K562 (cell line): ENCODE results near the gene CROCC2. TPM values are rescaled to one million over a fixed set of nuclear protein-coding genes. Genes with fewer than 3 reads are reported as not detected.

Experiments
- ATAC-seq: fragments of 200-7000 bp; cut with Tn5 transposase; 3 replicates; pipeline ENCODE4 v1.9.1; 2020; ENCODE audit warnings: moderate library complexity
- BruUV-seq: library from RNA; stranded (reverse); fragments of 400-500 nt; replicated peaks from 2 replicates; lab custom pipeline; 2021; lab: Mats Ljungman, UMichigan
- CTCF ChIA-PET: fragments of 300-600 bp; formaldehyde crosslinking; extraction: SDS; loops from one replicate; lab custom pipeline; 2021; ENCODE audit warnings: low intra/inter-chr PET ratio; lab: Yijun Ruan, JAX
- POLR2A ChIA-PET: fragments of 300-600, 350-650 bp; sonication (Branson Sonifier 250); formaldehyde crosslinking; extraction: SDS; loops from one replicate; lab custom pipeline; 2021; ENCODE audit warnings: antibody characterized with exemption, inconsistent platforms; lab: Yijun Ruan, JAX
- DNase-seq, 4 experiments: peaks; one replicate each; pipeline versions ENCODE4 v3.0.0 to v3.0.0-alpha.2; 2011 to 2018; ENCODE audit warnings: low spot score in 3 of 4, mixed read lengths in 3 of 4; ENCODE audit errors: extremely low read depth in 1 of 4
- FAIRE-seq: peaks from 2 replicates; lab custom pipeline; 2011; peaks lifted over from hg19 to GRCh38; lab: Jason Lieb, UNC
- H2AFZ ChIP-seq: 2 replicates; pipeline ENCODE4 v1.6.0; 2011; ENCODE audit warnings: low read depth, low read length, control low read depth, inconsistent platforms
- H3K27ac ChIP-seq: fragments of 200-600 bp; 3 replicates; pipeline ENCODE4 v1.8.0; 2011; ENCODE audit warnings: low read depth, mild to moderate bottlenecking, control low read depth, inconsistent platforms, low read length, moderate library complexity, mixed read lengths; ENCODE audit errors: extremely low read depth
- H3K27me3 ChIP-seq, 2 experiments: fragments of 300-600 bp in 1 of 2; 2 replicates in 1 of 2; 3 replicates in 1 of 2; pipeline versions ENCODE4 v1.6.0 to v1.8.0; 2011; ENCODE audit warnings: inconsistent platforms in 2 of 2, low read length in 2 of 2, mild to moderate bottlenecking in 1 of 2, mixed read lengths in 1 of 2, moderate library complexity in 1 of 2; ENCODE audit not compliant: control insufficient read depth in 2 of 2, insufficient read depth in 2 of 2
- H3K36me3 ChIP-seq: fragments of 300-600 bp; 3 replicates; pipeline ENCODE4 v1.8.0; 2011; ENCODE audit warnings: mild to moderate bottlenecking, low read length, inconsistent platforms; ENCODE audit not compliant: control insufficient read depth, insufficient read depth
- H3K4me1 ChIP-seq, 2 experiments: fragments of 200-600 bp in 1 of 2; replicated peaks in 1 of 2; 2 replicates in 1 of 2; 3 replicates in 1 of 2; pipeline versions ENCODE4 v1.5.1 to v1.8.0; 2011; ENCODE audit warnings: inconsistent platforms in 2 of 2, low read length in 2 of 2, mild to moderate bottlenecking in 1 of 2, mixed read lengths in 1 of 2, moderate library complexity in 1 of 2; ENCODE audit not compliant: control insufficient read depth in 2 of 2, insufficient read depth in 2 of 2
- H3K4me2 ChIP-seq: 2 replicates; pipeline ENCODE4 v1.6.1; 2011; ENCODE audit warnings: low read length, control low read depth, inconsistent platforms, mixed read lengths; ENCODE audit not compliant: insufficient read depth
- H3K4me3 ChIP-seq: fragments of 200-600 bp; sonication (generic), shearing (Covaris generic); 2 replicates; pipeline ENCODE4 v1.5.1; 2016; ENCODE audit warnings: control low read depth, inconsistent platforms
- H3K79me2 ChIP-seq: fragments of 200-600 bp; 3 replicates; pipeline ENCODE4 v1.8.0; 2011; ENCODE audit warnings: low read length, inconsistent platforms; ENCODE audit not compliant: control insufficient read depth, insufficient read depth
- H3K9ac ChIP-seq, 2 experiments: 2 replicates each; pipeline versions ENCODE4 v1.6.0 to v1.6.1; 2011; ENCODE audit warnings: low read depth in 2 of 2, low read length in 2 of 2, control low read depth in 1 of 2, inconsistent platforms in 1 of 2, mild to moderate bottlenecking in 1 of 2, mixed read lengths in 1 of 2; ENCODE audit not compliant: insufficient read depth in 1 of 2
- H3K9me1 ChIP-seq: one replicate; pipeline ENCODE4 v1.6.0; 2011; ENCODE audit warnings: inconsistent platforms, mild to moderate bottlenecking, low read length, moderate library complexity; ENCODE audit not compliant: control insufficient read depth, insufficient read depth
- H3K9me3 ChIP-seq: replicated peaks from 2 replicates; pipeline ENCODE4 v1.5.1; 2011; ENCODE audit warnings: low read depth, low read length, inconsistent platforms; ENCODE audit not compliant: control insufficient read depth, insufficient read depth
- H4K20me1 ChIP-seq: replicated peaks from 2 replicates; pipeline ENCODE4 v1.6.1; 2011; ENCODE audit warnings: low read length, inconsistent platforms, mixed read lengths; ENCODE audit not compliant: control insufficient read depth, insufficient read depth
- ADNP ChIP-seq: fragments of 200-800 bp; sonication (Bioruptor generic); IDR thresholded peaks from 2 replicates; pipeline ENCODE4 v1.6.1; 2016; ENCODE audit warnings: missing genetic modification characterization, missing compliant biosample characterization
- ATF1 ChIP-seq, 2 experiments: fragments of 450-650 bp in 1 of 2; IDR thresholded peaks; 2 replicates each; pipeline ENCODE4 v1.6.1; 2016; ENCODE audit warnings: missing compliant biosample characterization in 1 of 2, missing genetic modification characterization in 1 of 2
- CUX1 ChIP-seq: fragments of 200-800 bp; sonication (Bioruptor generic); IDR thresholded peaks from 2 replicates; pipeline ENCODE4 v1.6.1; 2016; ENCODE audit warnings: missing genetic modification characterization, missing compliant biosample characterization
- GABPB1 ChIP-seq: sonication (generic); formaldehyde crosslinking; IDR thresholded peaks from 2 replicates; pipeline ENCODE4 v1.8.0; 2022; ENCODE audit warnings: mild to moderate bottlenecking, missing genetic modification reagents
- NR2C1 ChIP-seq, 2 experiments: fragments of 450-650 bp; IDR thresholded peaks; 2 replicates each; pipeline ENCODE4 v1.6.1; 2017; ENCODE audit warnings: mild to moderate bottlenecking in 2 of 2, antibody characterized with exemption in 1 of 2, inconsistent platforms in 1 of 2, missing compliant biosample characterization in 1 of 2, missing genetic modification characterization in 1 of 2
- PCBP1 ChIP-seq: fragments of 200-400 bp; formaldehyde crosslinking; IDR thresholded peaks from 2 replicates; pipeline ENCODE4 v1.6.1; 2018; ENCODE audit warnings: mild to moderate bottlenecking, low read depth, low read length; ENCODE audit not compliant: poor library complexity, severe bottlenecking
- RFX5 ChIP-seq: IDR thresholded peaks from 2 replicates; pipeline ENCODE4 v1.6.1; 2011; ENCODE audit warnings: low read depth, mild to moderate bottlenecking, improper control_type of control experiment, low read length
- SNIP1 ChIP-seq: fragments of 450-650 bp; IDR thresholded peaks from 2 replicates; pipeline ENCODE4 v1.7.1; 2017; ENCODE audit warnings: low read depth, mild to moderate bottlenecking
- ZC3H11A ChIP-seq: IDR thresholded peaks from 2 replicates; pipeline ENCODE4 v1.6.1; 2012; ENCODE audit warnings: low read depth, low read length, improper control_type of control experiment
- ZNF41 ChIP-seq: fragments of 250-450 bp; sonication (Bioruptor Pico); conservative IDR thresholded peaks from 2 replicates; pipeline ENCODE4 v1.4.0; 2020; ENCODE audit warnings: mild to moderate bottlenecking
- ZNF512 ChIP-seq: IDR thresholded peaks from 2 replicates; pipeline ENCODE4 v1.6.1; 2016; ENCODE audit warnings: missing genetic modification characterization, missing compliant biosample characterization
- WGBS: fragments of 100-300 bp; shearing (Covaris generic); methylation state at CpG from one replicate; pipeline ENCODE4 v1.1.6; 2016; ENCODE audit warnings: low coverage, mixed read lengths; ENCODE audit not compliant: insufficient coverage; ENCODE audit errors: missing lambda C conversion rate; 5-methylcytosine and 5-hydroxymethylcytosine counted together
- in situ Hi-C: fragments of 300-500 bp; cut with MboI; formaldehyde crosslinking; loops from 4 replicates; pipeline ENCODE4 v1.15.0; 2018; ENCODE audit warnings: inconsistent platforms, mixed read lengths
- intact Hi-C: fragments of 100-400 bp; cut with micrococcal nuclease; formaldehyde crosslinking; loops from 2 replicates; pipeline ENCODE4 v1.14.2; 2022
- polyA plus RNA-seq, 8 experiments: library from polyadenylated mRNA; depleted of rRNA in 4 of 8; stranded (reverse) in 5 of 8; unstranded in 3 of 8; fragments of >200 nt; fragmentation: Nextera tagmentation in 2 of 8; fragmentation: Illumina TruSeq in 1 of 8; extraction: Ambion mirVana in 2 of 8; extraction: Trizol in 1 of 8; gene quantifications; 2 replicates each; pipeline versions ENCODE4 v1.2.1 to v1.2.3, GENCODE V29; 2011 to 2014; ENCODE audit warnings: inconsistent platforms in 1 of 8, missing spikeins in 1 of 8
- total RNA-seq, 7 experiments: library from RNA; depleted of rRNA in 6 of 7; stranded (reverse); fragments of >200 nt in 6 of 7; fragmentation: Illumina TruSeq in 2 of 7; extraction: Trizol in 2 of 7; gene quantifications; 2 replicates each; pipeline versions ENCODE4 v1.2.1 to v1.2.3, GENCODE V29; 2011 to 2021; ENCODE audit warnings: low replicate concordance in 1 of 7
- TF ChIP-seq, protein P1 (sequence below): fragments of 200-800 bp; sonication (Bioruptor generic); IDR thresholded peaks from 2 replicates; pipeline ENCODE4 v1.6.1; 2017; ENCODE audit warnings: missing genetic modification characterization, missing compliant biosample characterization

Gene CROCC2
- total and polyA plus RNA-seq, 9 of the 15 experiments (the other 6 are each of a cell fraction or from before 2014, with no cell fraction given) = not detected

- Histone ChIP-seq H4K20me1 (no peaks in the 10 kb centered on the region), H3K27ac (no peak overlapping the region), H3K36me3 (no peaks in the 10 kb centered on the region), H3K9me1 (no peaks in the 10 kb centered on the region), H3K27me3 (peaks cover 0 to 25% of the 10 kb centered on the region in 2 experiments; a peak in 2 of 5 replicates), H3K9ac (no peak overlapping the region), H2AFZ (no peak overlapping the region), H3K79me2 (no peaks in the 10 kb centered on the region), H3K4me3 (no peak overlapping the region), H3K9me3 (no peaks in the 10 kb centered on the region), H3K4me1 (peaks cover 0 to 13% of the 10 kb centered on the region in 2 experiments; a peak in 1 of 5 replicates), H3K4me2 (no peak overlapping the region)
- POLR2A ChIA-PET = no interaction called here
- no TSS peak for BruUV-seq
- ATAC-seq (no peak), DNase-seq (no peak), FAIRE-seq (no peak)
- CTCF ChIA-PET = no interaction called here
- WGBS = 24% methylated on average over 9 of the region's 15 CpGs
- in situ Hi-C loops = no loop called here
- intact Hi-C loops = no loop called here
- no peak for TF ChIP-seq PCBP1
- no peak for TF ChIP-seq CUX1 (CRISPR knock-in tag)
- no peak for TF ChIP-seq ZC3H11A
- TF ChIP-seq NR2C1 (IDR thresholded peaks at IDR 0.05) = peak; percentile 62; the same call in 1 of the 2 replicates
- peak; percentile 74 for TF ChIP-seq NR2C1 (tag; IDR thresholded peaks at IDR 0.05)
- no peak for TF ChIP-seq ZNF512 (tag)
- TF ChIP-seq, protein P1, sequence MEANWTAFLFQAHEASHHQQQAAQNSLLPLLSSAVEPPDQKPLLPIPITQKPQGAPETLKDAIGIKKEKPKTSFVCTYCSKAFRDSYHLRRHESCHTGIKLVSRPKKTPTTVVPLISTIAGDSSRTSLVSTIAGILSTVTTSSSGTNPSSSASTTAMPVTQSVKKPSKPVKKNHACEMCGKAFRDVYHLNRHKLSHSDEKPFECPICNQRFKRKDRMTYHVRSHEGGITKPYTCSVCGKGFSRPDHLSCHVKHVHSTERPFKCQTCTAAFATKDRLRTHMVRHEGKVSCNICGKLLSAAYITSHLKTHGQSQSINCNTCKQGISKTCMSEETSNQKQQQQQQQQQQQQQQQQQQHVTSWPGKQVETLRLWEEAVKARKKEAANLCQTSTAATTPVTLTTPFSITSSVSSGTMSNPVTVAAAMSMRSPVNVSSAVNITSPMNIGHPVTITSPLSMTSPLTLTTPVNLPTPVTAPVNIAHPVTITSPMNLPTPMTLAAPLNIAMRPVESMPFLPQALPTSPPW = no peak
- no peak for TF ChIP-seq RFX5
- no peak for TF ChIP-seq ATF1 (CRISPR knock-in tag; IDR thresholded peaks at IDR 0.05)
- no peak for TF ChIP-seq ATF1 (tag; IDR thresholded peaks at IDR 0.05)
- peak; percentile 62; the same call in 1 of the 2 replicates for TF ChIP-seq GABPB1 (CRISPR knock-in tag)
- TF ChIP-seq ADNP (tag) = no peak
- TF ChIP-seq ZNF41 (CRISPR knock-in tag) = no peak
- TF ChIP-seq SNIP1 = no peak
These were observed 58.7 kb downstream of the CROCC2 start for GRCh38 chr2:240964704-240965295.
